ENCODE measurements around the gene TLX2. TPM values are rescaled to one million over a fixed set of nuclear protein-coding genes. Genes with fewer than 3 reads are reported as not detected.

TLX2 gene
- total and polyA plus RNA-seq, 2 of the 13 experiments (the other 11 are each of a cell fraction or from before 2014, with no cell fraction given), result 0.05 to 0.20 TPM

- 0 out of 2 replicates have a peak, but pooled peaks have one; percentile 44 for TF ChIP-seq HBP1 (CRISPR knock-in tag; IDR thresholded peaks at IDR 0.05; ENCODE audit: low read depth)
- TF ChIP-seq GPN1 (CRISPR knock-in tag; IDR thresholded peaks at IDR 0.05; ENCODE audit: borderline replicate concordance), result peak; percentile 25; the same call in 1 of the 2 replicates
- no peak for TF ChIP-seq ZNF24 (IDR thresholded peaks at IDR 0.05)
- peak; percentile 48; the same call in 1 of the 2 replicates for TF ChIP-seq EEA1 (CRISPR knock-in tag; IDR thresholded peaks at IDR 0.05; ENCODE audit: borderline replicate concordance)
- TF ChIP-seq STAT6 (CRISPR knock-in tag; IDR thresholded peaks at IDR 0.05; ENCODE audit: borderline replicate concordance), result peak; percentile 47; the same call in 1 of the 2 replicates
- TF ChIP-seq KAT2B (IDR thresholded peaks at IDR 0.05; ENCODE audit: borderline replicate concordance, low read depth, low read length), result no peak
- TF ChIP-seq USF2 (IDR thresholded peaks at IDR 0.05; ENCODE audit: low read depth, low read length), result peak; percentile 82
- peak; percentile 81 for TF ChIP-seq USF2 (CRISPR knock-in tag; IDR thresholded peaks at IDR 0.05; ENCODE audit: borderline replicate concordance)
- TF ChIP-seq RBM39 (IDR thresholded peaks at IDR 0.05; ENCODE audit: low read depth, low read length, poor library complexity, severe bottlenecking), result peak; percentile 86
- peak; percentile 60 for TF ChIP-seq PAXIP1 (CRISPR knock-in tag; conservative IDR thresholded peaks at IDR 0.05)
- no peak; the same call in 1 of the 2 replicates for TF ChIP-seq SIX4 (CRISPR knock-in tag; IDR thresholded peaks at IDR 0.05)
- no peak; the same call in 1 of the 2 replicates for TF ChIP-seq NCOA1 (CRISPR knock-in tag; IDR thresholded peaks at IDR 0.05)
- no peak; the same call in 1 of the 2 replicates for TF ChIP-seq ZFP82 (CRISPR knock-in tag; IDR thresholded peaks at IDR 0.05; ENCODE audit: borderline replicate concordance)
These were observed 6.9 kb upstream of the TLX2 start, which contains the start of gene PCGF1 (continued) for GRCh38 chr2:74507145-74507925.

Data from HepG2 (cell line).